SHP77 treated with DMSO at 0.1 percent for 48 hours (cell line): Measurements from ENCODE around the gene FRMD6.

Experiments used
- DNase-seq: peaks from one replicate; lab custom pipeline; 2025; lab: John Stamatoyannopoulos, UW

The FRMD6 gene

GRCh38 chr14:51780006-51780692, 128.4 kb downstream of the FRMD6 start:
- peak; percentile 35 for DNase-seq
